H9 (cell line): ENCODE measurements around the gene CA7. TPM values are rescaled to one million over a fixed set of nuclear protein-coding genes. Genes with fewer than 3 reads are reported as not detected.

Experiments
- DNase-seq: peaks from one replicate; pipeline ENCODE4 v3.0.0-alpha.2; 2017
- H2AFZ ChIP-seq: one replicate; pipeline ENCODE4 v1.6.1; 2013; ENCODE audit warnings: mild to moderate bottlenecking, low read length, control low read depth, moderate library complexity
- H2AK5ac ChIP-seq: 2 replicates; pipeline ENCODE4 v1.6.1; 2013; ENCODE audit warnings: low read length, control low read depth, mixed read lengths; ENCODE audit not compliant: insufficient read length
- H2BK120ac ChIP-seq: one replicate; pipeline ENCODE4 v1.6.1; 2013; ENCODE audit warnings: low read depth, mild to moderate bottlenecking, low read length, control low read depth, inconsistent platforms; ENCODE audit not compliant: poor library complexity, severe bottlenecking
- H2BK12ac ChIP-seq: 2 replicates; pipeline ENCODE4 v1.6.1; 2013; ENCODE audit warnings: low read length, control low read depth, mixed read lengths, low read depth; ENCODE audit not compliant: insufficient read length
- H2BK15ac ChIP-seq: 2 replicates; pipeline ENCODE4 v1.6.1; 2013; ENCODE audit warnings: low read depth, low read length, control low read depth
- H2BK20ac ChIP-seq: one replicate; pipeline ENCODE4 v1.6.1; 2013; ENCODE audit warnings: low read depth, mild to moderate bottlenecking, low read length, control low read depth, inconsistent platforms; ENCODE audit not compliant: poor library complexity, severe bottlenecking
- H2BK5ac ChIP-seq: 2 replicates; pipeline ENCODE4 v1.6.1; 2013; ENCODE audit warnings: low read length, control low read depth, mixed read lengths; ENCODE audit not compliant: insufficient read length
- H3K14ac ChIP-seq: 2 replicates; pipeline ENCODE4 v1.6.1; 2013; ENCODE audit warnings: low read length, control low read depth; ENCODE audit not compliant: insufficient read depth
- H3K18ac ChIP-seq: 2 replicates; pipeline ENCODE4 v1.6.1; 2013; ENCODE audit warnings: low read depth, mild to moderate bottlenecking, mixed read lengths, low read length, control low read depth; ENCODE audit not compliant: insufficient read length
- H3K23ac ChIP-seq: 2 replicates; pipeline ENCODE4 v1.6.1; 2013; ENCODE audit warnings: low read length, control low read depth, mixed read lengths, low read depth; ENCODE audit not compliant: insufficient read length
- H3K23me2 ChIP-seq: 2 replicates; pipeline ENCODE4 v1.6.1; 2013; ENCODE audit warnings: low read depth, mild to moderate bottlenecking, mixed read lengths, low read length, control low read depth; ENCODE audit not compliant: insufficient read length, poor library complexity, severe bottlenecking
- H3K27ac ChIP-seq: 2 replicates; pipeline ENCODE4 v1.5.1; 2013; ENCODE audit warnings: low read length, control low read depth, mixed read lengths, low read depth; ENCODE audit not compliant: insufficient read length
- H3K27me3 ChIP-seq: 2 replicates; pipeline ENCODE4 v1.6.1; 2013; ENCODE audit warnings: low read length, control low read depth, inconsistent platforms; ENCODE audit not compliant: insufficient read depth
- H3K4ac ChIP-seq: 2 replicates; pipeline ENCODE4 v1.6.1; 2013; ENCODE audit warnings: low read depth, mild to moderate bottlenecking, control low read depth, inconsistent platforms, low read length, moderate library complexity
- H3K4me1 ChIP-seq: 2 replicates; pipeline ENCODE4 v1.6.1; 2013; ENCODE audit warnings: low read length, control low read depth, inconsistent platforms; ENCODE audit not compliant: insufficient read depth
- H3K4me2 ChIP-seq: 2 replicates; pipeline ENCODE4 v1.6.1; 2013; ENCODE audit warnings: low read length, control low read depth, mixed read lengths; ENCODE audit not compliant: insufficient read length, insufficient read depth
- H3K56ac ChIP-seq: 2 replicates; pipeline ENCODE4 v1.6.1; 2013; ENCODE audit warnings: low read depth, mild to moderate bottlenecking, mixed read lengths, low read length, control low read depth; ENCODE audit not compliant: insufficient read length
- H3K79me1 ChIP-seq: 2 replicates; pipeline ENCODE4 v1.6.1; 2013; ENCODE audit warnings: low read depth, mild to moderate bottlenecking, moderate library complexity, low read length, control low read depth, inconsistent platforms; ENCODE audit not compliant: insufficient read depth, poor library complexity, severe bottlenecking
- H3K79me2 ChIP-seq: 2 replicates; pipeline ENCODE4 v1.6.1; 2013; ENCODE audit warnings: low read length, control low read depth, inconsistent platforms; ENCODE audit not compliant: insufficient read depth
- H3K9ac ChIP-seq: 2 replicates; pipeline ENCODE4 v1.6.1; 2013; ENCODE audit warnings: low read length, control low read depth, mixed read lengths; ENCODE audit not compliant: insufficient read length; ENCODE audit errors: extremely low read depth
- H3K9me3 ChIP-seq: one replicate; pipeline ENCODE4 v1.6.1; 2013; ENCODE audit warnings: low read depth, low read length, inconsistent platforms; ENCODE audit not compliant: control insufficient read depth
- H3T11ph ChIP-seq: one replicate; pipeline ENCODE4 v1.6.1; 2013; ENCODE audit warnings: mild to moderate bottlenecking, low read length, control low read depth, inconsistent platforms
- H4K20me1 ChIP-seq: one replicate; pipeline ENCODE4 v1.6.1; 2013; ENCODE audit not compliant: control insufficient read depth, insufficient read length, insufficient read depth
- H4K5ac ChIP-seq: 2 replicates; pipeline ENCODE4 v1.6.1; 2013; ENCODE audit warnings: low read depth, mild to moderate bottlenecking, mixed read lengths, low read length, control low read depth; ENCODE audit not compliant: insufficient read length
- H4K8ac ChIP-seq: replicated peaks from 2 replicates; pipeline ENCODE4 v1.6.1; 2013; ENCODE audit warnings: low read length, control low read depth, mixed read lengths, low read depth; ENCODE audit not compliant: insufficient read length
- H4K91ac ChIP-seq: 2 replicates; pipeline ENCODE4 v1.6.1; 2013; ENCODE audit warnings: low read depth, mild to moderate bottlenecking, moderate library complexity, mixed read lengths, low read length, control low read depth; ENCODE audit not compliant: insufficient read length
- H3K27ac Mint-ChIP-seq, 3 experiments: 2 replicates in 2 of 3; 3 replicates in 1 of 3; pipeline ENCODE4 v1.8.0; 2020 to 2021; ENCODE audit warnings: mixed read lengths in 3 of 3, mild to moderate bottlenecking in 1 of 3, moderate library complexity in 1 of 3
- H3K27me3 Mint-ChIP-seq: 2 replicates; pipeline ENCODE4 v1.8.0; 2021; ENCODE audit warnings: low read depth, mild to moderate bottlenecking, moderate library complexity, mixed read lengths
- H3K36me3 Mint-ChIP-seq, 3 experiments: 2 replicates in 2 of 3; 3 replicates in 1 of 3; pipeline ENCODE4 v1.8.0; 2020 to 2021; ENCODE audit warnings: low read depth in 3 of 3, mixed read lengths in 3 of 3; ENCODE audit not compliant: insufficient read depth in 1 of 3
- H3K4me1 Mint-ChIP-seq, 2 experiments: 2 replicates each; pipeline ENCODE4 v1.8.0; 2020; ENCODE audit warnings: mixed read lengths in 2 of 2
- H3K4me3 Mint-ChIP-seq, 2 experiments: 2 replicates in 1 of 2; 3 replicates in 1 of 2; pipeline ENCODE4 v1.8.0; 2020 to 2021; ENCODE audit warnings: mild to moderate bottlenecking in 2 of 2, mixed read lengths in 2 of 2, moderate library complexity in 1 of 2
- H3K9me3 Mint-ChIP-seq, 2 experiments: 2 replicates in 1 of 2; 3 replicates in 1 of 2; pipeline ENCODE4 v1.8.0; 2020; ENCODE audit warnings: mild to moderate bottlenecking in 2 of 2, mixed read lengths in 2 of 2, moderate library complexity in 1 of 2
- CTCF ChIP-seq: fragments of 200-600 bp; sonication (generic); conservative IDR thresholded peaks from 3 replicates; pipeline ENCODE4 v1.8.0; 2021; ENCODE audit warnings: antibody characterized with exemption, mild to moderate bottlenecking
- WGBS: extraction: QIAGEN DNeasy Blood & Tissue Kit; methylation state at CpG from one replicate; pipeline ENCODE4 v1.1.7; 2013; ENCODE audit warnings: missing lambda C conversion rate, low lambda C conversion rate, mixed read lengths; ENCODE audit not compliant: insufficient read length; ENCODE audit errors: extremely low coverage; 5-methylcytosine and 5-hydroxymethylcytosine counted together
- total RNA-seq: library from RNA; stranded (reverse); gene quantifications from 2 replicates; pipeline ENCODE4 v1.2.1, GENCODE V29; 2021

The CA7 gene
- total RNA-seq, 1 experiment from 2014 or later, result 0.81 TPM

- H3K4ac ChIP-seq, result no peak overlapping the region
- no peak for DNase-seq
- no peak overlapping the region for H3K4me2 ChIP-seq
- no peaks in the 10 kb centered on the region for H4K20me1 ChIP-seq
- H3T11ph ChIP-seq, result no peak overlapping the region
- Mint-ChIP-seq H3K27me3 (no peaks in the 10 kb centered on the region), H3K36me3 (peaks cover 0 to 7% (median 6%) of the 10 kb centered on the region in 3 experiments; a peak in 2 of 7 replicates), H3K4me3 (no peak overlapping the region), H3K4me1 (no peaks in the 10 kb centered on the region), H3K27ac (no peak overlapping the region), H3K9me3 (no peaks in the 10 kb centered on the region; a peak in 1 of 5 replicates)
- no peaks in the 10 kb centered on the region for H3K9me3 ChIP-seq
- no peak overlapping the region for H4K91ac ChIP-seq
- H4K8ac ChIP-seq, result no peak overlapping the region
- H4K5ac ChIP-seq, result no peak overlapping the region
- H3K18ac ChIP-seq, result no peak overlapping the region
- no peak overlapping the region for H3K27ac ChIP-seq
- no peaks in the 10 kb centered on the region for H3K79me1 ChIP-seq
- no peak overlapping the region for H3K9ac ChIP-seq
- no peaks in the 10 kb centered on the region for H3K23me2 ChIP-seq
- H2BK120ac ChIP-seq, result no peak overlapping the region
- H3K23ac ChIP-seq, result no peak overlapping the region
- H3K27me3 ChIP-seq, result no peaks in the 10 kb centered on the region
- no peaks in the 10 kb centered on the region for H3K79me2 ChIP-seq
- H2BK12ac ChIP-seq, result no peak overlapping the region
- H2AFZ ChIP-seq, result no peak overlapping the region
- WGBS, result no CpG with 5 or more reads among the region's 2 CpGs
- no peak overlapping the region for H3K56ac ChIP-seq
- no peak overlapping the region for H3K14ac ChIP-seq
- no peak overlapping the region for H2BK20ac ChIP-seq
- H3K4me1 ChIP-seq, result no peaks in the 10 kb centered on the region
- no peak for TF ChIP-seq CTCF
- no peak overlapping the region for H2BK15ac ChIP-seq
- no peak overlapping the region for H2BK5ac ChIP-seq
- H2AK5ac ChIP-seq, result no peak overlapping the region
Measured at GRCh38 chr16:66798161-66798560, 46.1 kb upstream of the CA7 start.
